Measurements from ENCODE around the gene SH3PXD2A.

The SH3PXD2A gene

GRCh38 chr10:103896225-103896624, 40.8 kb upstream of the SH3PXD2A start:
- DNase-seq = no peak
- Histone ChIP-seq H4K12ac (ENCODE audit: low read depth, low read length) (no peak overlapping the region), H3K4ac (ENCODE audit: low read depth, low read length) (no peak overlapping the region), H4K8ac (ENCODE audit: low read depth, low read length) (no peak overlapping the region), H3K4me2 (ENCODE audit: low read length) (no peak overlapping the region), H3K27me3 (ENCODE audit: insufficient read depth, low read length) (no peaks in the 10 kb centered on the region), H2BK120ac (ENCODE audit: insufficient read depth, low read length, poor library complexity) (no peak overlapping the region), H3K27ac (ENCODE audit: low read depth, low read length) (no peak overlapping the region), H3K9me3 (ENCODE audit: insufficient read depth, low read depth, low read length) (no peaks in the 10 kb centered on the region), H3K9ac (ENCODE audit: low read length) (no peak overlapping the region), H3K36me3 (ENCODE audit: control insufficient read depth in 1 of 2, insufficient read depth in 2 of 2, low read length in 2 of 2) (peaks cover 7 to 9% of the 10 kb centered on the region in 2 experiments), H2BK5ac (ENCODE audit: low read depth, low read length, poor library complexity) (no peak overlapping the region), H3K23ac (ENCODE audit: low read length) (no peak overlapping the region), H3K4me1 (ENCODE audit: control insufficient read depth in 1 of 2, insufficient read depth in 2 of 2, low read length in 2 of 2) (peaks cover 3% of the 10 kb centered on the region in 2 experiments), H4K91ac (ENCODE audit: low read depth, low read length) (no peak overlapping the region), H3K18ac (ENCODE audit: low read length) (no peak overlapping the region), H3K14ac (ENCODE audit: low read length) (no peak overlapping the region), H2AK5ac (ENCODE audit: low read length) (no peak overlapping the region), H3K79me2 (ENCODE audit: control insufficient read depth, insufficient read depth, low read length, poor library complexity) (no peaks in the 10 kb centered on the region), H2AFZ (ENCODE audit: insufficient read depth, low read length, poor library complexity) (no peak overlapping the region), H3K79me1 (ENCODE audit: low read length) (peaks cover 2% of the 10 kb centered on the region), H2BK12ac (ENCODE audit: low read length) (no peak overlapping the region), H3K4me3 (ENCODE audit: low read depth, low read length) (no peak overlapping the region)
- WGBS (ENCODE audit: extremely low coverage, insufficient coverage, insufficient read length) = no CpG with 5 or more reads among the region's 5 CpGs

GRCh38 chr10:103895411-103896186, 40.2 kb upstream of the SH3PXD2A start:
- WGBS (ENCODE audit: extremely low coverage, insufficient coverage, insufficient read length) = no CpG with 5 or more reads among the region's 9 CpGs
- Histone ChIP-seq H2AFZ (ENCODE audit: insufficient read depth, low read length, poor library complexity) (no peak overlapping the region), H3K4me2 (ENCODE audit: low read length) (no peak overlapping the region), H3K18ac (ENCODE audit: low read length) (no peak overlapping the region), H3K27ac (ENCODE audit: low read depth, low read length) (no peak overlapping the region), H3K23ac (ENCODE audit: low read length) (no peak overlapping the region), H3K27me3 (ENCODE audit: insufficient read depth, low read length) (no peaks in the 10 kb centered on the region), H3K9me3 (ENCODE audit: insufficient read depth, low read depth, low read length) (no peaks in the 10 kb centered on the region), H3K79me2 (ENCODE audit: control insufficient read depth, insufficient read depth, low read length, poor library complexity) (no peaks in the 10 kb centered on the region), H4K8ac (ENCODE audit: low read depth, low read length) (no peak overlapping the region), H4K12ac (ENCODE audit: low read depth, low read length) (no peak overlapping the region), H2BK12ac (ENCODE audit: low read length) (no peak overlapping the region), H3K36me3 (ENCODE audit: control insufficient read depth in 1 of 2, insufficient read depth in 2 of 2, low read length in 2 of 2) (peaks cover 7 to 9% of the 10 kb centered on the region in 2 experiments), H4K91ac (ENCODE audit: low read depth, low read length) (no peak overlapping the region), H3K9ac (ENCODE audit: low read length) (no peak overlapping the region), H3K79me1 (ENCODE audit: low read length) (no peaks in the 10 kb centered on the region), H2BK120ac (ENCODE audit: insufficient read depth, low read length, poor library complexity) (no peak overlapping the region), H3K4ac (ENCODE audit: low read depth, low read length) (no peak overlapping the region), H3K4me3 (ENCODE audit: low read depth, low read length) (no peak overlapping the region), H3K4me1 (ENCODE audit: control insufficient read depth in 1 of 2, insufficient read depth in 2 of 2, low read length in 2 of 2) (peaks cover 3% of the 10 kb centered on the region in 2 experiments), H2AK5ac (ENCODE audit: low read length) (no peak overlapping the region), H2BK5ac (ENCODE audit: low read depth, low read length, poor library complexity) (no peak overlapping the region), H3K14ac (ENCODE audit: low read length) (no peak overlapping the region)
- DNase-seq = no peak

- no peaks in the 10 kb centered on the region for H3K27me3 ChIP-seq (ENCODE audit: insufficient read depth, low read length)
- no peak overlapping the region for H3K4me3 ChIP-seq (ENCODE audit: low read depth, low read length)
- WGBS (ENCODE audit: extremely low coverage, insufficient coverage, insufficient read length) = no CpG with 5 or more reads among the region's 4 CpGs
- H3K9ac ChIP-seq (ENCODE audit: low read length) = no peak overlapping the region
- H3K79me1 ChIP-seq (ENCODE audit: low read length) = no peaks in the 10 kb centered on the region
- H2BK120ac ChIP-seq (ENCODE audit: insufficient read depth, low read length, poor library complexity) = no peak overlapping the region
- peaks cover 7 to 9% of the 10 kb centered on the region in 2 experiments for H3K36me3 ChIP-seq (ENCODE audit: control insufficient read depth in 1 of 2, insufficient read depth in 2 of 2, low read length in 2 of 2)
- no peaks in the 10 kb centered on the region for H3K9me3 ChIP-seq (ENCODE audit: insufficient read depth, low read depth, low read length)
- no peak overlapping the region for H3K27ac ChIP-seq (ENCODE audit: low read depth, low read length)
- no peak overlapping the region for H2BK5ac ChIP-seq (ENCODE audit: low read depth, low read length, poor library complexity)
- no peak overlapping the region for H3K23ac ChIP-seq (ENCODE audit: low read length)
- no peak overlapping the region for H2AFZ ChIP-seq (ENCODE audit: insufficient read depth, low read length, poor library complexity)
- no peak overlapping the region for H2AK5ac ChIP-seq (ENCODE audit: low read length)
- no peak overlapping the region for H4K91ac ChIP-seq (ENCODE audit: low read depth, low read length)
- no peak overlapping the region for H4K12ac ChIP-seq (ENCODE audit: low read depth, low read length)
- H3K4ac ChIP-seq (ENCODE audit: low read depth, low read length) = no peak overlapping the region
- no peak overlapping the region for H4K8ac ChIP-seq (ENCODE audit: low read depth, low read length)
- peaks cover 0 to 4% of the 10 kb centered on the region in 2 experiments for H3K4me1 ChIP-seq (ENCODE audit: control insufficient read depth in 1 of 2, insufficient read depth in 2 of 2, low read length in 2 of 2)
- no peak overlapping the region for H3K14ac ChIP-seq (ENCODE audit: low read length)
- DNase-seq = no peak
- no peak overlapping the region for H3K18ac ChIP-seq (ENCODE audit: low read length)
- no peak overlapping the region for H3K4me2 ChIP-seq (ENCODE audit: low read length)
- H2BK12ac ChIP-seq (ENCODE audit: low read length) = no peak overlapping the region
- H3K79me2 ChIP-seq (ENCODE audit: control insufficient read depth, insufficient read depth, low read length, poor library complexity) = no peaks in the 10 kb centered on the region
Observed at GRCh38 chr10:103894441-103894864, 39.1 kb upstream of the SH3PXD2A start.

- Histone ChIP-seq H3K4me3 (ENCODE audit: low read depth, low read length) (no peak overlapping the region), H4K12ac (ENCODE audit: low read depth, low read length) (no peak overlapping the region), H4K91ac (ENCODE audit: low read depth, low read length) (no peak overlapping the region), H3K9ac (ENCODE audit: low read length) (no peak overlapping the region), H3K4ac (ENCODE audit: low read depth, low read length) (no peak overlapping the region), H2AK5ac (ENCODE audit: low read length) (no peak overlapping the region), H3K23ac (ENCODE audit: low read length) (no peak overlapping the region), H3K79me2 (ENCODE audit: control insufficient read depth, insufficient read depth, low read length, poor library complexity) (no peaks in the 10 kb centered on the region), H3K27me3 (ENCODE audit: insufficient read depth, low read length) (no peaks in the 10 kb centered on the region), H3K4me1 (ENCODE audit: control insufficient read depth in 1 of 2, insufficient read depth in 2 of 2, low read length in 2 of 2) (peaks cover 0 to 4% of the 10 kb centered on the region in 2 experiments), H3K79me1 (ENCODE audit: low read length) (no peaks in the 10 kb centered on the region), H3K36me3 (ENCODE audit: control insufficient read depth in 1 of 2, insufficient read depth in 2 of 2, low read length in 2 of 2) (peaks cover 7 to 9% of the 10 kb centered on the region in 2 experiments), H3K14ac (ENCODE audit: low read length) (no peak overlapping the region), H3K4me2 (ENCODE audit: low read length) (no peak overlapping the region), H2BK5ac (ENCODE audit: low read depth, low read length, poor library complexity) (no peak overlapping the region), H3K18ac (ENCODE audit: low read length) (no peak overlapping the region), H3K9me3 (ENCODE audit: insufficient read depth, low read depth, low read length) (no peaks in the 10 kb centered on the region), H2BK120ac (ENCODE audit: insufficient read depth, low read length, poor library complexity) (no peak overlapping the region), H3K27ac (ENCODE audit: low read depth, low read length) (no peak overlapping the region), H2BK12ac (ENCODE audit: low read length) (no peak overlapping the region), H2AFZ (ENCODE audit: insufficient read depth, low read length, poor library complexity) (no peak overlapping the region), H4K8ac (ENCODE audit: low read depth, low read length) (no peak overlapping the region)
- no CpG with 5 or more reads among the region's 2 CpGs for WGBS (ENCODE audit: extremely low coverage, insufficient coverage, insufficient read length)
- DNase-seq = no peak
Observed at GRCh38 chr10:103893817-103894216, 38.4 kb upstream of the SH3PXD2A start.

Data from trophoblast cell (in vitro differentiated cells and primary cell).